Dedifferentiated amniotic fluid mesenchymal stem cell (primary cell): ENCODE data around the gene MOCS1.
"Not testable (repeated sequence)": the region's sequence is repeated elsewhere in the genome, so short reads cannot be mapped to it uniquely, and the experiment has no call there.

ENCODE experiments used
- DNase-seq: peaks from one replicate; pipeline ENCODE4 v3.0.0-alpha.2; 2016; ENCODE audit errors: extremely low spot score

Gene MOCS1

GRCh38 chr6:39934131-39934757 lies at the start of gene MOCS1:
MOCS1 (minus strand) TSS chr6:39934462; CDS start chr6:39934417, 45 bp downstream.
- peak; percentile 39 for DNase-seq

- DNase-seq = no peak
Measured at GRCh38 chr6:39984051-39984450, 49.8 kb upstream of the MOCS1 start.

- no peak for DNase-seq
Measured at GRCh38 chr6:39983193-39983592, 48.9 kb upstream of the MOCS1 start.

GRCh38 chr6:39982720-39983119 lies 48.5 kb upstream of the MOCS1 start:
- no peak for DNase-seq

GRCh38 chr6:39980839-39981580 lies 46.7 kb upstream of the MOCS1 start:
- peak; percentile 24 for DNase-seq

- no peak for DNase-seq
Measured at GRCh38 chr6:39979461-39980328, 45.4 kb upstream of the MOCS1 start.

- no peak for DNase-seq
Measured at GRCh38 chr6:39978240-39978639, 44.0 kb upstream of the MOCS1 start.

GRCh38 chr6:39973661-39974060 lies 39.4 kb upstream of the MOCS1 start:
- no peak for DNase-seq

GRCh38 chr6:39972717-39973116 lies 38.5 kb upstream of the MOCS1 start:
- not testable (repeated sequence) for DNase-seq

GRCh38 chr6:39971131-39971530 lies 36.9 kb upstream of the MOCS1 start:
- not testable (repeated sequence) for DNase-seq

GRCh38 chr6:39965751-39966150 lies 31.5 kb upstream of the MOCS1 start:
- no peak for DNase-seq

GRCh38 chr6:39964530-39964929 lies 30.3 kb upstream of the MOCS1 start:
- no peak for DNase-seq

- DNase-seq = no peak
Measured at GRCh38 chr6:39964094-39964493, 29.8 kb upstream of the MOCS1 start.

- DNase-seq = peak; percentile 61
Measured at GRCh38 chr6:39962831-39963230, 28.6 kb upstream of the MOCS1 start.

- no peak for DNase-seq
Measured at GRCh38 chr6:39961178-39961577, 26.9 kb upstream of the MOCS1 start.

- DNase-seq = no peak
Measured at GRCh38 chr6:39958947-39959346, 24.7 kb upstream of the MOCS1 start.

GRCh38 chr6:39956936-39957335 lies 22.7 kb upstream of the MOCS1 start:
- no peak for DNase-seq

- DNase-seq = no peak
Measured at GRCh38 chr6:39953076-39953618, 18.9 kb upstream of the MOCS1 start.

GRCh38 chr6:39952167-39952566 lies 17.9 kb upstream of the MOCS1 start:
- peak; percentile 27 for DNase-seq

GRCh38 chr6:39951716-39952115 lies 17.5 kb upstream of the MOCS1 start:
- no peak for DNase-seq

- DNase-seq = no peak
Measured at GRCh38 chr6:39951191-39951590, 16.9 kb upstream of the MOCS1 start.

GRCh38 chr6:39950125-39950720 lies 16.0 kb upstream of the MOCS1 start:
- no peak for DNase-seq
